Activated CD4-positive, alpha-beta T cell treated with anti-CD3 and anti-CD28 coated beads, Interleukin-2, amount 50 U/mL, for 4 hours (primary cell): ENCODE results near the gene DUSP15.

Source experiments
- DNase-seq, 2 experiments: peaks; one replicate each; pipeline ENCODE4 v3.0.0-alpha.2; 2020

DUSP15 gene

GRCh38 chr20:31890646-31891045, 20.3 kb upstream of the DUSP15 start:
- DNase-seq = no peak

- no peak for DNase-seq
Measured at GRCh38 chr20:31883829-31884228, 13.5 kb upstream of the DUSP15 start.

GRCh38 chr20:31881945-31882344, 11.6 kb upstream of the DUSP15 start:
- DNase-seq = no peak

- DNase-seq = peak; percentile 62 to 67
Measured at GRCh38 chr20:31879143-31879987, 9.0 kb upstream of the DUSP15 start.

- no peak for DNase-seq
Measured at GRCh38 chr20:31877684-31878083, 7.4 kb upstream of the DUSP15 start.

GRCh38 chr20:31875671-31876070, 5.3 kb upstream of the DUSP15 start:
- DNase-seq = no peak

GRCh38 chr20:31872406-31872805, 2.1 kb upstream of the DUSP15 start:
- DNase-seq = no peak

- DNase-seq = no peak
Measured at GRCh38 chr20:31871618-31871954, 1.3 kb upstream of the DUSP15 start.

- no peak for DNase-seq
Measured at GRCh38 chr20:31870726-31871617, 645 bp upstream of the DUSP15 start.

- DNase-seq = no peak
Measured at GRCh38 chr20:31869673-31869941, 720 bp downstream of the DUSP15 start.

- no peak for DNase-seq
Measured at GRCh38 chr20:31868853-31869672, 1.3 kb downstream of the DUSP15 start.

- DNase-seq = no peak
Measured at GRCh38 chr20:31866221-31866620, 4.1 kb downstream of the DUSP15 start.

GRCh38 chr20:31864521-31865400, 5.6 kb downstream of the DUSP15 start:
- DNase-seq = no peak

GRCh38 chr20:31863296-31864085, 6.8 kb downstream of the DUSP15 start:
- no peak for DNase-seq

GRCh38 chr20:31862506-31862905, 7.8 kb downstream of the DUSP15 start:
- DNase-seq = no peak

GRCh38 chr20:31862157-31862470, 8.2 kb downstream of the DUSP15 start:
- no peak for DNase-seq

- DNase-seq = peak; percentile 43 to 58
Measured at GRCh38 chr20:31861385-31862156, 8.8 kb downstream of the DUSP15 start.

- no peak for DNase-seq
Measured at GRCh38 chr20:31861135-31861384, 9.3 kb downstream of the DUSP15 start.

GRCh38 chr20:31860390-31861134, 9.8 kb downstream of the DUSP15 start:
- no peak for DNase-seq

- no peak for DNase-seq
Measured at GRCh38 chr20:31859998-31860380, 10.3 kb downstream of the DUSP15 start.
